ENCODE data around the gene CDC40. TPM values are rescaled to one million over a fixed set of nuclear protein-coding genes. Genes with fewer than 3 reads are reported as not detected.

The CDC40 gene
- total and polyA plus RNA-seq, 7 donors, result 8.5 to 27.7 (median 13.9) TPM

- TF ChIP-seq CTCF (IDR thresholded peaks at IDR 0.05), result no peak
- WGBS, 3 donors, result 94 to 97% (median 96%) methylated on average over 3 of the region's 3 CpGs
- H3K36me3 ChIP-seq (ENCODE audit: insufficient read depth in 1 of 2, low read depth in 1 of 2), result no peaks in the 10 kb centered on the region
- no peaks in the 10 kb centered on the region for H3K4me1 ChIP-seq
- H3K9me3 ChIP-seq, result no peaks in the 10 kb centered on the region
- DNase-seq (no peak), ATAC-seq (no peak)
- intact Hi-C loops (cut with DNase I), result no loop called here
- H3K4me3 ChIP-seq, result no peak overlapping the region
- H3K27me3 ChIP-seq (ENCODE audit: insufficient read depth in 3 of 3, low read length in 2 of 3), result no peaks in the 10 kb centered on the region
- H3K27ac ChIP-seq, result no peak overlapping the region
Measured at GRCh38 chr6:110246378-110246777, 66.2 kb downstream of the CDC40 start.

- TF ChIP-seq CTCF (IDR thresholded peaks at IDR 0.05), result no peak
- Histone ChIP-seq H3K4me1 (no peaks in the 10 kb centered on the region), H3K27ac (no peak overlapping the region), H3K27me3 (ENCODE audit: insufficient read depth in 3 of 3, low read length in 2 of 3) (no peaks in the 10 kb centered on the region), H3K9me3 (no peaks in the 10 kb centered on the region), H3K36me3 (ENCODE audit: insufficient read depth in 1 of 2, low read depth in 1 of 2) (no peaks in the 10 kb centered on the region), H3K4me3 (no peak overlapping the region)
- intact Hi-C loops (cut with DNase I), result no loop called here
- no peak for DNase-seq
- ATAC-seq, result no peak
- whole genome bisulfite sequencing, 3 donors, result 91 to 98% (median 93%) methylated on average over 3 of the region's 3 CpGs
Measured at GRCh38 chr6:110246900-110247546, 66.8 kb downstream of the CDC40 start.

GRCh38 chr6:110250058-110250457, 69.8 kb downstream of the CDC40 start:
- Histone ChIP-seq H3K4me3 (no peak overlapping the region), H3K27me3 (ENCODE audit: insufficient read depth in 3 of 3, low read length in 2 of 3) (no peaks in the 10 kb centered on the region), H3K36me3 (ENCODE audit: insufficient read depth in 1 of 2, low read depth in 1 of 2) (no peaks in the 10 kb centered on the region), H3K27ac (no peak overlapping the region), H3K4me1 (no peaks in the 10 kb centered on the region), H3K9me3 (no peaks in the 10 kb centered on the region)
- 60 to 73% (median 63%) methylated on average over 4 of the region's 4 CpGs for WGBS, 3 donors
- intact Hi-C loops (cut with DNase I), result no loop called here
- TF ChIP-seq CTCF (IDR thresholded peaks at IDR 0.05), result no peak
- ATAC-seq (no peak), DNase-seq (no peak)

- Histone ChIP-seq H3K36me3 (ENCODE audit: insufficient read depth in 1 of 2, low read depth in 1 of 2) (no peaks in the 10 kb centered on the region), H3K4me3 (no peak overlapping the region), H3K27ac (no peak overlapping the region), H3K4me1 (no peaks in the 10 kb centered on the region), H3K9me3 (no peaks in the 10 kb centered on the region), H3K27me3 (ENCODE audit: insufficient read depth in 3 of 3, low read length in 2 of 3) (no peaks in the 10 kb centered on the region)
- no peak for TF ChIP-seq CTCF (IDR thresholded peaks at IDR 0.05)
- intact Hi-C loops (cut with DNase I), result no loop called here
- 55 to 65% (median 62%) methylated on average over 5 of the region's 5 CpGs for WGBS, 3 donors
- ATAC-seq, result no peak
- DNase-seq, result no peak
Measured at GRCh38 chr6:110250838-110251237, 70.6 kb downstream of the CDC40 start.

GRCh38 chr6:110255211-110255750, 75.1 kb downstream of the CDC40 start:
- no peak overlapping the region for H3K27ac ChIP-seq
- H3K36me3 ChIP-seq (ENCODE audit: insufficient read depth in 1 of 2, low read depth in 1 of 2), result no peaks in the 10 kb centered on the region
- H3K4me1 ChIP-seq, result no peaks in the 10 kb centered on the region
- intact Hi-C loops (cut with DNase I), result no loop called here
- 0 to 9% (median 4%) methylated on average over 5 of the region's 5 CpGs for WGBS, 3 donors
- no peak for ATAC-seq
- no peaks in the 10 kb centered on the region for H3K9me3 ChIP-seq
- TF ChIP-seq CTCF (IDR thresholded peaks at IDR 0.05), result no peak
- H3K27me3 ChIP-seq (ENCODE audit: insufficient read depth in 3 of 3, low read length in 2 of 3), result no peaks in the 10 kb centered on the region
- no peak overlapping the region for H3K4me3 ChIP-seq
- DNase-seq, result no peak

Data from psoas muscle (tissue), 8 donors.